Activated CD4-positive, alpha-beta T cell treated with anti-CD3 and anti-CD28 coated beads, Interleukin-2, amount 50 U/mL, for 48 hours (primary cell): ENCODE results near the gene HNRNPH2.

Experiments
- DNase-seq, 2 experiments: peaks; one replicate each; pipeline ENCODE4 v3.0.0-alpha.2; 2020

HNRNPH2 gene

DNA sequence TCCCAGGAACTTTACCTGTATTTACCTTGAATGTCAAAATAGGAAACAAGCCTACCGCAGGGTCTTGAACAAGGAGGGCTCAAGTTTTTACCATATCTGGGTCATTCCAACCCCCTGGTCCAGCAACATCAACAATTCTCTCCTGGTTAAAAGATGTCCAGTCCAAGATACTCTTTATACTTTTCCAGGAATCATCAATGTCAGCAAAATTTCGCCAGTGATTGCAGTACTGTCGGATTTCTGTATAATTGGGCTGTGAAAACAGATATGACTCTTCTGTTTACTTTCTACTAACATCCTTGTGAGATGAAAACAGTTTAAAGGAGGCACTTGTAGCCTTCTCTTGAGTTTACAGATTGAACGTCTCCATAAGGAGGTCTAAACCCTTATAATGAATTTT, 9.3 kb upstream of the HNRNPH2 start:
- DNase-seq: no peak

DNA sequence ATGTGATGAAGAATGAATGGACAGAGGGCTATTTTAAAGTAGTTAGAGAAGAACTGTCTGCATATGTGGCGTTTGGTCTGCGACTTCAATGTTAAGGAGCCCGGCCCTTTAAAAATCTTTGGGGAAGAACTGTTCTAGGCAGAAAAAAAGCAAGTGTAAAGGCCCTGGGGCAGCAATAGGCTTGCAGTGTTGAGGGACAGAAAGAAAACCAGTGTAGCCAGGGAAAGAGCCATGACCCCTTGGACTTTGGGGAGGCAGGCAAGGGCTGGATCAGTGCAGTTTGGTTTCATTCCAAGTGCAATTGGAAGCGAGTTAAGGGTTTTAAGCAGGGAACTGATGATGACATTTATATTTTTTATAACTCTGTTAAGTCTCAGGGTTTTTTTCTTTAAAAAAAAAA, 8.2 kb upstream of the HNRNPH2 start:
- DNase-seq: no peak

DNA sequence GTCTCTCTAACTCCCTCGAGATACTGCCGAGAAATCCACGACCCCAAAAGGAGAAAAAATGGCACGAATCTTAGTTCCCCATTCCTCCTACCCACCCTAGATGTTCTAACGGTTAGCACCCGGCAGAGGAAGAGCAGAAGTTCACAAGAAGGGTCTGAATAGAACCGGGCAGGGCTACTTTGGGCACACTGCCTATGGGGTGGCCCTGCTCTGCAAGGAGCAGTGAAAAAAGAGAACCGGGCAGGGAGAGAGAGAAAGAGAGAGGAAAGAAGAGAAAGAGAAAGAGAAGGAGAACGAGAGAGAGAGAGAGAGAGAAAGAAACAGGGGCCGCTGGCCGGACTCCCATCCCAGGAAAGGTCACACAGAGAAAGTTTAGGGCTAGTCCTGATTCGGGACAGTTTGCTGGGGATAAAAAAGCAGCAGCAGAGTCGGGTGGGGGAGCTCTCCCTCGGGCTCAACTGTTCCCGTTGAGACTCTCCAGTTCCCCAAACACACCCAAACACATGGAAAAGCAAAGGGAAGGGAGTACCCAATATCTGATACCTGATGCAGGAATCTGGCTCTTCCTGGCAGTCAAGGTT, 765 bp upstream of the HNRNPH2 start:
- DNase-seq: no peak

DNA sequence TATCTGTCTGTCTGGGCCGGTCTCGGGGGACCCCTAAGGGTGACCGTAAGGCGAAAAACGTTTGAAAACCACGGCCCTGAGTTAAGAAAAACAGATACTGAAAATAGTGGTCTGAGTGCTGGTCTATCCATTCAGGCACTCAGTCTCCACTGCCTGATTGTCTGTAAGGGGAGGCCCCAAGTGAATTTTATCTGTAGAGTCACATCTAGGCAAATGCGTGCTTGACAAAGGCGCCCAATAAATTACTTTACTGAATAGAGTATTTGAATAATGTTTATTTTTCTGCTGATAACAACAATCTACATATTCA, 465 bp downstream of the HNRNPH2 start:
- no peak for DNase-seq

DNA sequence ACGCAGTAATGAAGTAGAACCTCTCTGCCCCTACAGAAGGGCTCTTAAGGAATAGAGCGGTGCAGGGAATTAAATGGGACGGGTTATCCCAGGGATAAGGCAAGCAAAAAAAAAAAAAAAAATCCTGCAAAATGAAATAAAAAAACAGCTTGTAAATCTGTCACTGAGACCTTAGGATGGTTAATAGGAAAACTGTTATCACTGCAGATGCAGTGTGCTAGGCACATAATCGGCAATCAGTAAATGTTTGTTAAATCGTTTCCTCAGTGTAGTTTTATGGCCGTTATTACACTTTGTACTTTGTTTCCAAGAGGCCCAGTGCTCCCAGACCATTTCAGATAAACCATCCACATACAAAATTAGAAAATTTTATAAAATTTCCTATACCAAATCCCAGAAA, 1.0 kb downstream of the HNRNPH2 start:
- no peak for DNase-seq

DNA sequence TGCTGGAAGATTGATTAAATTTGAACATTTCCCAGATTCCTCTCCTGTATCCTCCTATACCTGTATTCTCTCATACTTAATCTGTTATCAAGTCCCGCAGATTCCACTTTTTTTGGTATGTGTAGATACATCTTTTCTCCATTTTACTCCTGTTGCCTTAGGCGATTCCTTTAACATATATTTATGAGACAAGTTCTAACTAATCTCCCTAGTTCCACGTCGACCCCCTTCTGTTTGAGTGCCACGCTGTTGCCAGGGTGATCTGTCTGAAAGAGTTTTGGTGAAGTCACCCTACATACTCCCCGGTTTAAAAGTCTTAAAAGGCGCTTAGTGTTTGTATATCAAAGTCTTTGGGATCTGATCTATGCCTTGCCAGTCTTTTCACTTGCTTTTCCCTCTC, 2.4 kb downstream of the HNRNPH2 start:
- DNase-seq: no peak

DNA sequence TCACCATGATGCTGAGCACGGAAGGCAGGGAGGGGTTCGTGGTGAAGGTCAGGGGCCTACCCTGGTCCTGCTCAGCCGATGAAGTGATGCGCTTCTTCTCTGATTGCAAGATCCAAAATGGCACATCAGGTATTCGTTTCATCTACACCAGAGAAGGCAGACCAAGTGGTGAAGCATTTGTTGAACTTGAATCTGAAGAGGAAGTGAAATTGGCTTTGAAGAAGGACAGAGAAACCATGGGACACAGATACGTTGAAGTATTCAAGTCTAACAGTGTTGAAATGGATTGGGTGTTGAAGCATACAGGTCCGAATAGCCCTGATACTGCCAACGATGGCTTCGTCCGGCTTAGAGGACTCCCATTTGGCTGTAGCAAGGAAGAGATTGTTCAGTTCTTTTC, 4.0 kb downstream of the HNRNPH2 start:
- DNase-seq: no peak

DNA sequence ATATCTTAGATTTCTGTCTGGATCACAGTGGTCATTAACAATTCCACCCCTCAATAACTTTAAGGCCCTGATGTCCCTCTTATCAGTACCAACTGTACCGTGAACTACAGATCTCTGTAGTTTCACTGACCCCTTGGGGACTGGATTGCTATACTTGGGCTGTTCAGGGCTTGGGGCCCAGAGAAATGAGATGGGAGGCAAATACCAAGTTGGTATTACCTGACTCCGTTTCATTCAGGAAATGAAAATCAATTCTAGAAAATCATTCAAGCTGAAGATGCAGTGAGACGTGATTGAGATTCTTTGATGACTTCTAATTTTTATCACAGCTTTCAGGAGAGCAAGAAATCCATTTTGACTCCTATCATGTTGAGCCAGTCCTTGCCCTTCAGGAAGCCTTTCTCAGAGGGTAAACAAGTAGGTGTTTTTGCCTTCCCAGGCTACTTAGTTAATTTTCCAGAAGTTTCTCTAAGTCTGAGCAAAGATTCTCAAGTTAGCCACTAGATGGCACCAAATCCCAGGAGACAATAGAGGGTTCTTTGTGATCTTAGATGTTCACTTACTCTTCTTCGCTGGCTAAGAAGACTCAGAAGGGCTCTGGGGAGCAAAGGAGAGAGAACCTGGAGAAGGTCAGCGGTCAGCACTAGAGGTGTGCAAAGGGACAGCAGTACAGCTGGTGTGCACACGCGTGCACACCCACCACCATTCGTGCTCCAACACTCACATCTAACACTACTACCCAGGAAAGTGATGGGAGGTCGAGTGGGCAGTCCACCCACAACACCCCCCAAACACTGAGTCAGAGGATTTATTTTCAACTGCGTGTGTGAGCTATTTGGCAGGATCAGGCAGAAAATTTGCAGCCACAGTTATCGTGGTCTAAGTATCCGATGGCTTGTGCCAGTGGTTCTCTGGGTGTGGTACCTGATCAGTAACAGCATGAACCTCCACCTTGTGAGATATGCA, 7.4 kb downstream of the HNRNPH2 start:
- no peak for DNase-seq

DNA sequence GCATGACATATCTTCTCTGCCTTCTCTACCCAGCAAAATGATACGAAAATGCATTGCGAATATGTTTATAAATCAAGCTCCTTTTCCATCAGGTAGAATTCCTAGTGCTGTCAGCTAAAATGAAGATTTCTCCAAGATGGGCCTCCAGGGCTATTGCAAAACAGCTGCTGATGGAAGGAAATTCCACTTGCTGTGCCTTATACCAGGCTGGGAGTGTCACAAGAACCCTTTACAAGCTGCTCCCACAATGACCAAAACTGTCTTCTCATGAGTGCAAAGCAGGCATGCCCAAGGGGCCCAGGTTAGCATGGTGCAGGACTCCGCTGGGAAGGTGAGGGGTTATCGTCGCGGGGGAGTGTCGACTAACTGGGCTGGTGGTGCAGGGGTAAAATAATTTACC, 8.7 kb downstream of the HNRNPH2 start:
- no peak for DNase-seq

DNA sequence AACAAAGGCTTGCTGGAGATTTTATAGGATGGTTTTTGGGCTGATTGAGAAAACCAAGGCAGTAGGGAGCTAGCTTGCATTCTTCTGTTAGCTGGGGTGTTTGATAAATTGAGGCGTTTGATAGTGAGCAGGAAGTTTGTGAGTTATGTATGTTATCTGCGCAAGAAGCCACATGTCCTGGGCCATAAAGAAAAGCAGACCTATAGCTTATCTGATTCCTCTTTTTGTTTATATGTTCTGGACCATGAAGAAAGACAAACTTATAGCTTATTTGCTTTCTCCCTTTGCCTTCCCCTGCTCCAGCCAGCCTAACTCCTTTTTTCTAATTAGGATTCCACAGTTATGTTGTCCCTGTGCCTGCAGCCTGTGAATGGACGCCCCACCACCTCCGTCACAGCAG, 9.2 kb downstream of the HNRNPH2 start:
- no peak for DNase-seq

DNA sequence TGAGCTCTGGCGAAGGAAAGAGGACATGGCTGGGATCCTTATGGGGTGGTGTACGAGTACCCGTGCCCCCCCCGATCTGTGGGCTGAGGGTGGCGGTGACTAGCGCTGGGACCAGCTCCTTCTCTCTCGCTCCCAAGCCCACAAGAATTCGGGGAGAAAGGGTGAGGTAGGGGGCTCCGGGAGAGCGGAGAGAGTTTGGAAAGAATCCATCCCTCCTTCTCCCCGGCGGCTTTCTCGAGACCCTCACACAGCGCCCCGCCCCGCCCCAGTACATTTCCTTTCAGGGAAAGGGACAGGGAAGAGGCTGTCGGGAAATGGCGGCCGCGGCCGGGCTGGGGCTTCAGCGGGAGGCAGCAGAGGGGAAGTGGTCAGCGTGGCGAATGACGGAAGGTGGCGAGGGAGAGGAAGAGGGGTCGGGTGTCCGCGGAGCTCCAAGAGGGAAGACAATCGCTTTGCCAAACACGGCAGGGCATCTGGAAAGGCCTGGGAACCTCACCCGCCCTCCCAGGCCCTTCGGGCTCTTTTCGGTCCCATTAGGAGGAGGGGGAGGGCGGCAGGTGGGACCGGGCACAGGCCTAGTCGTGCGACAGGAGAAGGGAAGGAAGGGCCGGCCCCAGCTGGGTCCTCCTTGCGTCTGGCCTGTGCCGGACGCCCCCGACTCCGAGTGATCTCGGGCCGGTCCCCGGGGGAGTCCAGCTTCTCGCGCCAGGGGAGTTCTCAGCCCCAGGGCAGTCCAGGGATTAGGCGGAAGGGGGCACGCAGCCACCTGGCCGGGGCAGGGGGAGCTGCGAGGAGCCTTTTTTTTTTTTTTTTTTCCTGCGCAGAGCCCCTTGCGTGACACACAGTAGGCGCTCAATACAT, 10.2 kb downstream of the HNRNPH2 start:
- peak; percentile 45 to 57 for DNase-seq

DNA sequence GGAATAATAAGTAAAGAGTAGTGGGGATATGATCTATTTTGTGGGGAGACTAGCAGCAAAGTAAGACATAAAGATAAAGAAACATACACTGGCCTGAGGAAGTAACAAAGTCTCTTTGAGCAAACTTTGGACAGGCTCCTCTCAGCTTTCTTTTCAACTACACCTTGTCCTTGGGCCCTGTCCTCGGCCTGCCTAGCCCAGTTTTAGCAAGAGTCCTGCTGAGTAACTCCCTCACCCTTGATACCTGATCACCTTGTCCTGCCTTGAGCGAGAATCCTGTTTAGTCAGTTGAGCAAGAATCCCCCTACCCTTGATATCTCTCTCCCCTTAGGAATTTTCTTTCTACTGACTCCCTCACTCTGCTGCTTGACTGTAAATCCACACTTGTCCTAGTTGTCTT, 11.5 kb downstream of the HNRNPH2 start:
- no peak for DNase-seq

DNA sequence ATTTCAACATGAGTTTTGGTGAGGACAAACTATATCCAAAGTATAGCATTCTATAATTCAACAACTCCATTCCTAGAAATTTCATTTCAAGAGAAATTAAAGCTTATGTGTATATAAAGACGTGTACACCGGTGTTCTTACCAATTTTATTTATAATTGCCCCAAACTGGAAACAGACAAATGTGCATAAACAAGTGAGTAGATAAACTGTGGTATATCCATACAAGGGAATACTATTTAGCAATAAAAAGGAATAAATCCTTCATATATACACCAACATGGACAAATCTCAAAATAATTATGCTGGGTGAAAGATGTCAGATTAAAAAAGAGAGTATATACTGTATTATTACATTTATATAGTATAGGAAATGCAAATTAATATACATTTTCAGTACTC, 19.9 kb downstream of the HNRNPH2 start:
- no peak for DNase-seq

DNA sequence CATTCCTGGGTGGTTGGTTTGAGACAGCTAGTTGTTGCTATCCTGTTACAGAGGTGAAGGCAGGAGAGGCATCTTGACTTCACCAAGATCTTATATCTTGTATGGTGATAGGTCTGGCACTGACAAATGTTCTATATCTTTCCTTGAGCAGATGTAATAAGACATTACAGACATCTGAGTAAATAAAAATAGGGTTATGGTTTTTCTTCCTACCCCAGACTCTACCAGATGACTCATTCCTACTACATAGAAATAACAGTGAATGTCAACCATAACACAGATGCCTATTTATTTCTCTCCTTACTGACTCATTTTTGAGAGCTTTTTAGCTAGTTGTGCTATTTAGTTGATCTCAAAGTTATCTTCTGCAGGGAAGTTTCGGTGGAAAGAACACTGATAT, 21.9 kb downstream of the HNRNPH2 start:
- DNase-seq: no peak

DNA sequence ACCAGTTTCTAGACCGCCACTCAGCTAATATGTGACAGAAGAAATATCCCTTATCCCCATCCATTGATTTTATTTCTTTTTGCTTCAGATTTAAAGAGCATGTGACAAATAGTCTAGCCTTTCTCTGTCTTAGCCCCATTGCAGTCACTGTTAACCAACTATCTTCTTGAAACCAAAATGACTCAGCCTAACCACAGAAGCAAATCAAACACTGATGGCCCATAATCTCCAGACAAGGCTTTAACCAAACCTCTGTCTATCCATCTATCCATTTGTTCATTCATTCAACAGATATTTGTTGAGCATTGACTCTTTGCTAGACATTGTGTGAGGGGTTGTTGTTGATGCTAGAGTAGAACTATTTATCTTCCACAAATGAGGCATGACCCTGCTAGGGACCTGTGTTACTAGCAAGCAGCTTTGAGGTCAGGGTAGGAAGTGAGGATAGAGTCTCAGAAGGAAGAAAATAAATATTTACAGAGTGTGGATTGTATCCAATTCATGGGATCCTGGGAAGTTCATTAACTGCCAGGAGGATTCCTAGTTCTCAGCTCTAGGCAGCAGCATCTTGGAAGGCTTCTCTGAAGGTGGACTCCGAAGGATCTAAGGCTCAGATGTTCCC, 22.5 kb downstream of the HNRNPH2 start:
- no peak for DNase-seq

DNA sequence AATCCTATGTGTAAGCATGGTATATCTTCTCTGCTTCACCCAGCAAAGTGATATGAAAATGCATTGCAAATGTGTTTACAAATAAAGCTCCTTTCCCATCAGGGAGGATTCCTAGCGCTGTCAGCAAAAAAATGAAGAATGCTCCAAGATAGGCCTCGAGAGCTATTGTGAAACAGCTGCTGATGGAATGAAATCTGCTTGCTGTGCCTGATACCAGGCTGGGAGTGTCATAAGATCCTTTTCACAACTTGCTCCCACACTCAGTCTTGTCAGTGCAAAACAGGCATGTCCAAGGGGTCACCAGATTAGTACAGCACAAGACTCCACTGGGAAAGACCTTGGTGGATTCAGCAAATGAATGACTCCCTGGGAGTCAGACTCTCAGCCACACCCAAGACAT, 34.1 kb downstream of the HNRNPH2 start:
- DNase-seq: no peak

DNA sequence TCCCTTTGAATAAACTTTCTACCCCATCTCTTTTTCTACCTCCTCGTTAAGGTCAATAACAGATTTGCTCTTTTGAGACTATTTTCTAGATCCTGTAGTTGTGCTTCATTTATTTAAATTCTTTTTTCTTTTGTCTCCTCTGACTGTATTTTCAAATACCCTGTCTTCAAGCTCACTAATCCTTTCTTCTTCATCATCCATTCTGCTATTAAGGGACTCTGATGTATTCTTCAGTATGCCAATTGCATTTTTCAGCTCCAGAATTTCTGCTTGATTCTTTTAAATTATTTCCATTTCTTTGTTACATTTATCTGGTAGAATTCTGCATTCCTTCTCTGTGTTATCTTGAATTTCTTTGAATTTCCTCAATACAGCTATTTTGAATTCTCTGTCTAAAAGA, 41.3 kb downstream of the HNRNPH2 start:
- no peak for DNase-seq

DNA sequence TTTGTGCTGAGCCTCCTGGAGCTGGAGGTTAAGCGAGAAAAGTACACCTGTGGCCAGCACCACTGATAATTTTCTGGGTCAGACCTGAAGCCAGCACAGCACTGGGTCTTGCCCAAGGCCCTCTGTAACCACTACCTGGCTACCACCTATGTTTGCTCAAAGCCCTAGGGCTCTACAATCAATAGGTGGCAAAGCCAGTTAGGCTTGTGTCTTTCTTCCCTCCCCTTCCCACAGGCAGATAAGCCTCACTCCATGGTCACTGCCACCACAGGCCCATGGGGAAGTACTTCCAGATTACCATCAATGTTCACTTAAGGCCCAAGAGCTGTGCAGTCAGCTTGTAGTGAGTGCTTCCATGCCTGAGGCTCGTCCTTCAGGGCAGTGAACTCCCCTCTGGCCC, 42.1 kb downstream of the HNRNPH2 start:
- no peak for DNase-seq

DNA sequence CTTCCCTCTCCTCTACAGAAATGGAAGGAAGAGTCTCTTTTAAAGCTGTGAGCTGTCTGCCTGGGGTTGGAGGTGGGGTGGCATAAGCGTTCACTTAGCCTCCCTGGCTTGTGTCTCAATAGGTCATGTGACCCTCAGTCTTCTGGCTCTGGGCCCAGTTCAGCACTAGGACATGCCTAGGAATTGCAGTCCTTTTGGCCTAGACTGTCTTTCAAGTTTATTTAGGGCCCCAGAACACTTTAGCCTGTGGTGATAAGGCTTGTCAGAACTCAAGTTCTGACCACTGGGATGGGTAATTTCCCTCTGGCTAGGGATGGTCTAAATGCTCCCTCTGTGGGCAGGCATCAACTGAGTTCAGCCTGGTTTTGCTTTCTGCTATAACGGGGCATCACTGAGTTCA, 42.9 kb downstream of the HNRNPH2 start:
- no peak for DNase-seq

DNA sequence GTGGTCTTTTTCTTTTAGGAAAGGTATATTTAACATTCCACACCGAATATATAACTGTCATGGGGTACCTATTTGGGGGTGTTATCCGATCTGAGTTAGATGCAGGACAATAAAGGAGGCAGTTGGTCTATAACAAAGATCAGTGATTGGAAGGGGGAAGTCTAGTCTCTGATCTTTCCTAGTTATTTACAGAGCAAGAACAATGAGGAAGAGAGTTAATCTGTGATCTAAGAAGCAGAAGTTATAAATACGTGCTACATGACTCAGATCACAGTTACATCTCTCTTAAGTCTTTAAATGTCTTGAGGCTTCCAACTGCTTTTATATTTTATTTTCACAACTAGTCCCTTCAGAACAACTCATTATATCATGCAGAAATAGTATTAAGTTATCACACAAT, 44.0 kb downstream of the HNRNPH2 start:
- DNase-seq: no peak

DNA sequence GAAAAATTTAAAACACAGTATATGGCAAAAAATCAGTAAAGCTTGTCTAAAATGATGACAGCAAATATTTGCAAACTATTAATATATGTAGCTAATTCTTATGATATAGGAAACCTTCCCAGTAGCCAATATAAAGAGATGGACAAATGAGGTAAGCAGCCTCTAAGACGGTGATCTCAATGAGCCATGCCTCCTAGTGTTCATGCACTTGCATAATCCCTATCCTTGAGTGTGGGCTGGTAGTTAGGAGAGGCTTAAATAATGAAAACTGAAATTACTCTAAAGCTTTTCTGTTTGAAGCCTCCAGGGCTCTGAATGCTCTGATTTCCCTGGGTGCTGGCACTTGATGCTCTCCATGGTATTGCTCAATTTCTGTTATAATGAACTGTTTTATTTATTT, 52.6 kb downstream of the HNRNPH2 start:
- no peak for DNase-seq

DNA sequence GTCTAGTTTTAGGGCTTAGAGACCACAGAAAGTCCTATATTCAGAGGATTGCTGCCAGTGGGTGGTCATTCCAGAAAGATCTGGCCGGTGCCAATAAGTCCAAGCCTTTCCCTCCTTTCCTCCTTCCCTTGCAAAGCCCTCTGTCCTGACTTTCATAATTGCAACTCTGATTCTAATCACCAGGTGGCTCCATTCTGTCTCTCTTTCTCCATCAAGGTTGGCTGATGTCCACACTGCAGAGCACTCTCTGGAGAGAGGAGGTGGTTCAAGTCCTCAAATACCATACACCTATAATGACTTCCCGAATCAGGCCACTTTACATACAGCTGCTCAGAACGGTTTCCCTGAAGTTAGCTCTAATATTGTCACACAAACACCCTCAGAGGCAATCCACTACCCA, 54.9 kb downstream of the HNRNPH2 start:
- DNase-seq: no peak
